ENCODE measurements around the gene MLX. TPM values are rescaled to one million over a fixed set of nuclear protein-coding genes. Genes with fewer than 3 reads are reported as not detected.

MLX gene
- total RNA-seq, 2 donors from 2014 or later: 24.9 to 28.7 TPM

- DNase-seq: peak; percentile 59 to 84 (median 80)
- H3K27me3 ChIP-seq: no peaks in the 10 kb centered on the region
- TF ChIP-seq CTCF (IDR thresholded peaks at IDR 0.05) (no peak), POLR2A (IDR thresholded peaks at IDR 0.05) (no peak)
- no peaks in the 10 kb centered on the region for H3K9me3 ChIP-seq
- H3K4me1 ChIP-seq: peaks cover 43% of the 10 kb centered on the region
- H3K36me3 ChIP-seq (replicated peaks in 1 of 2; ENCODE audit: insufficient read depth in 1 of 2, low read depth in 2 of 2): peaks cover 7 to 29% of the 10 kb centered on the region in 2 donors
- WGBS, 2 donors: 19 to 30% methylated on average over 12 of the region's 12 CpGs
- no peak overlapping the region for H3K4me3 ChIP-seq
- intact Hi-C loops (cut with DNase I): no loop called here
- peak overlapping the region; percentile 15 to 56 (median 26) for H3K27ac ChIP-seq
- no peak for ATAC-seq
Observed at GRCh38 chr17:42571435-42572225, 4.7 kb downstream of the MLX start.

- 78 to 81% methylated on average over 4 of the region's 4 CpGs for WGBS, 2 donors
- intact Hi-C loops (cut with DNase I): no loop called here
- Histone ChIP-seq H3K4me3 (no peak overlapping the region), H3K4me1 (peaks cover 43% of the 10 kb centered on the region), H3K9me3 (no peaks in the 10 kb centered on the region), H3K27ac (no peak overlapping the region), H3K36me3 (replicated peaks in 1 of 2; ENCODE audit: insufficient read depth in 1 of 2, low read depth in 2 of 2) (peaks cover 7 to 29% of the 10 kb centered on the region in 2 donors), H3K27me3 (no peaks in the 10 kb centered on the region)
- ATAC-seq: no peak
- no peak for DNase-seq
- TF ChIP-seq POLR2A (IDR thresholded peaks at IDR 0.05) (no peak), CTCF (IDR thresholded peaks at IDR 0.05) (no peak)
Observed at GRCh38 chr17:42573095-42573494, 6.2 kb downstream of the MLX start.

GRCh38 chr17:42574463-42574862 lies 7.6 kb downstream of the MLX start:
- ATAC-seq (no peak), DNase-seq (no peak)
- Histone ChIP-seq H3K4me3 (no peak overlapping the region), H3K27me3 (no peaks in the 10 kb centered on the region), H3K4me1 (peaks cover 40% of the 10 kb centered on the region), H3K9me3 (no peaks in the 10 kb centered on the region), H3K36me3 (replicated peaks in 1 of 2; ENCODE audit: insufficient read depth in 1 of 2, low read depth in 2 of 2) (peaks cover 7 to 23% of the 10 kb centered on the region in 2 donors), H3K27ac (no peak overlapping the region)
- intact Hi-C loops (cut with DNase I): no loop called here
- TF ChIP-seq CTCF (IDR thresholded peaks at IDR 0.05): no peak
- TF ChIP-seq POLR2A (IDR thresholded peaks at IDR 0.05): no peak
- 74 to 85% methylated on average over 3 of the region's 3 CpGs for WGBS, 2 donors

GRCh38 chr17:42577140-42577531 lies 10.2 kb downstream of the MLX start:
- no peak for DNase-seq
- H3K4me1 ChIP-seq: peaks cover 24% of the 10 kb centered on the region
- peak overlapping the region; percentile 45 to 92 (median 75) for H3K27ac ChIP-seq
- no peak for ATAC-seq
- peak overlapping the region in 1 of 2 donors; percentile 43 for H3K4me3 ChIP-seq
- H3K27me3 ChIP-seq: no peaks in the 10 kb centered on the region
- H3K36me3 ChIP-seq (replicated peaks in 1 of 2; ENCODE audit: insufficient read depth in 1 of 2, low read depth in 2 of 2): peaks cover 9 to 22% of the 10 kb centered on the region in 2 donors
- WGBS, 2 donors: 6 to 7% methylated on average over 5 to 18 of the region's 18 CpGs
- no peak for TF ChIP-seq CTCF (IDR thresholded peaks at IDR 0.05)
- no peak for TF ChIP-seq POLR2A (IDR thresholded peaks at IDR 0.05)
- H3K9me3 ChIP-seq: no peaks in the 10 kb centered on the region
- intact Hi-C loops (cut with DNase I): loop anchor here (5.0 kb wide), 1 partner anchor 105 kb away; the partner anchor contains the start of genes CCR10 and CNTNAP1
